GM12872 (cell line): ENCODE data around the gene MEGF6.

Experiments
- TF ChIP-seq, protein P1 (sequence below): IDR thresholded peaks from 3 replicates; pipeline ENCODE4 v1.5.1; 2011; ENCODE audit warnings: low read depth, mild to moderate bottlenecking, low read length, moderate library complexity; ENCODE audit not compliant: insufficient read depth

Gene MEGF6

DNA sequence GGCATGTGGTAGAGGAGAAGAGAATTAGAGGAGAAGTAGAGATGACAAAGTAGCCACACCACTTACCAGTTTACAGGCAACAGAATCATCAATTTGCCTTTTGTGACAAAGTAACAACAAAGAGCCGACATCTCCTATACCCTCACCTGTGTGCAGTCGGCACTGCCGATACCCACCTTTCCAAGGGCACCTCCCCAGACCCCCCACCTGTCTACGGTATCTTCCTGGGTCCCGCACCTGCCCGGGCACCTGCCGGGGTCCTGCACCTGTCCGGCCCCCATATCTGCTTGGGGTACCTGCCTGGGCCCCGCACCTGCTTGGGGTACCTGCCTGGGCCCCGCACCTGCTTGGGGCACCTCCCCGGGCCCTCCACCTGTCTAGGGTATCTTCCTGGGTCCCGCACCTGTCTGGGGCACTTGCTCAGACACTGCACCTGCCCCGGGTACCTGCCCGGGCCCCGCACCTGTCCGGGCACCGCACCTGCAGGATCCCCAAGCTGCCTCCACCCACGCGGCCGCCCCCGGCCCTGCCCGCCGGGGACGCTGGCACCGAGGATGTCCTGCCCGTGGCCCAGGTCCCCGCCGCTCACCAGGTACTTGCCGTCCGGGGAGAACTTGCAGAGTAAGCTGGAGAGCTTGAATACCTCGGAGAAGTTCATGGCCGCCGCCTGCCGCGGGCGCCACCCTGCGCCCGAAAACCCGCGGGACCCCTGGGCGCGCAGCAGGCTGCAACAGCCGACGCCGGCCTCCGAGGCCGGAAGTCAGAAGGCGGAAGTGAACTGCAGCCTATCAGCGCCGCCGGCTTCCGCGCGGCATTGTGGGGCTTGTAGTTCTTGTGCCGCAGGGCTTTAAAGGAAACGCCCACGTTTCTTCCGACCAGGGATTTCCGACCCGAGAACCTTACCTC is 38.3 kb upstream of the MEGF6 start, which contains the start of gene WRAP73:
TSS of gene WRAP73 (minus strand) at position 762 of the 906 bp plus-strand sequence. CDS start at position 658, 104 bp downstream.
- TF ChIP-seq, protein P1, sequence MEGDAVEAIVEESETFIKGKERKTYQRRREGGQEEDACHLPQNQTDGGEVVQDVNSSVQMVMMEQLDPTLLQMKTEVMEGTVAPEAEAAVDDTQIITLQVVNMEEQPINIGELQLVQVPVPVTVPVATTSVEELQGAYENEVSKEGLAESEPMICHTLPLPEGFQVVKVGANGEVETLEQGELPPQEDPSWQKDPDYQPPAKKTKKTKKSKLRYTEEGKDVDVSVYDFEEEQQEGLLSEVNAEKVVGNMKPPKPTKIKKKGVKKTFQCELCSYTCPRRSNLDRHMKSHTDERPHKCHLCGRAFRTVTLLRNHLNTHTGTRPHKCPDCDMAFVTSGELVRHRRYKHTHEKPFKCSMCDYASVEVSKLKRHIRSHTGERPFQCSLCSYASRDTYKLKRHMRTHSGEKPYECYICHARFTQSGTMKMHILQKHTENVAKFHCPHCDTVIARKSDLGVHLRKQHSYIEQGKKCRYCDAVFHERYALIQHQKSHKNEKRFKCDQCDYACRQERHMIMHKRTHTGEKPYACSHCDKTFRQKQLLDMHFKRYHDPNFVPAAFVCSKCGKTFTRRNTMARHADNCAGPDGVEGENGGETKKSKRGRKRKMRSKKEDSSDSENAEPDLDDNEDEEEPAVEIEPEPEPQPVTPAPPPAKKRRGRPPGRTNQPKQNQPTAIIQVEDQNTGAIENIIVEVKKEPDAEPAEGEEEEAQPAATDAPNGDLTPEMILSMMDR = peak; percentile 43

DNA sequence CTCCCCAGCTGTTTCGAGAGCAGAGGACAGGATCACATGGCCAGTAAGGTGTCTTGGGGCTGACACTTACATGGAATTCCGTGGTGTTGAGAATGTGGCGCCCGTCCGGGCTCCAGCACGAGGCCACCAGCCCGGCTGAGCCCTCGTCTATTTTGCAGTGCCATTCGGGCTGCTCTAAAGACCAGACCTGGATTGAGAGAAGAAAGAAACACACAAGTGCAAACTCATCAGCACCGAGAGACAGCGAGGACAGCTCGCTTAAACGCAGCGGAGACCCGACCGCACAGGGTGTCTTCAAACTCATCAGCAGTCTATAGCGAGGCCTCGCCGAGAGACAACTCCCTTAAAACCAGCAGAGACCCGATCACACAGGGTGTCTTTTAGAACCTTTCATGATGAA is 35.3 kb upstream of the MEGF6 start:
- TF ChIP-seq, protein P1 = no peak

DNA sequence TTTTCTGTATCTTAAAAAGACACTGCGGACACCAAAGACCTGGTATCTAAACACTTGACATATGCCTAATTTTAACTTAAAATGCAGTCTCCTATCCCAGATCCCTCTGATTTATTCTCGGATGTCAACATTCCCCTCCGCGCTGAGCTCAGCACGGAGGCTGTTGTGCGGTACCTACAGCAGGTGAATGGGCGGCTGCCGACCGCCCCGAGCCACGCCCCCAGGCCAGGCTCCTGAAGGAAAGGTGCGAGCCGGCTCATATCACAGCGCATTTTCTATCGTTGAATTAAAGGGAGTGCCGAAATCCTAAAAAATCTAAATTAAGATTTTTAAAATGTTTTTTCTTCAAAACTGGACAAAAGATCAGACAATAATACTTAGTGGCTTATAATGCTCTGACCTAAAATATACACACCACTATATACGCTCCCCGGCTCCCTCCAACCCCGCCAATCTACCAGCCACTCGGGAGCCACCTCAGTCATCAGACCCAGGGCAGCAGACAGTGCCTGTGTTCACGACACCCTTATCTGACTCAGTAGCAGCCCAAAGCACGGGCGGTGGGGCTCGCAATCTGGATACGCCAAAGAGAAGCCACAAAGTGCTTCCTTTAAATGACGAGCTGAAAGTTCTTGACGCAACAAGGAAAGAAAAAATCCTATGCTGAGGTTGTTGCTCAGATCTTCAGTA is 34.5 kb upstream of the MEGF6 start:
- TF ChIP-seq, protein P1 = no peak

DNA sequence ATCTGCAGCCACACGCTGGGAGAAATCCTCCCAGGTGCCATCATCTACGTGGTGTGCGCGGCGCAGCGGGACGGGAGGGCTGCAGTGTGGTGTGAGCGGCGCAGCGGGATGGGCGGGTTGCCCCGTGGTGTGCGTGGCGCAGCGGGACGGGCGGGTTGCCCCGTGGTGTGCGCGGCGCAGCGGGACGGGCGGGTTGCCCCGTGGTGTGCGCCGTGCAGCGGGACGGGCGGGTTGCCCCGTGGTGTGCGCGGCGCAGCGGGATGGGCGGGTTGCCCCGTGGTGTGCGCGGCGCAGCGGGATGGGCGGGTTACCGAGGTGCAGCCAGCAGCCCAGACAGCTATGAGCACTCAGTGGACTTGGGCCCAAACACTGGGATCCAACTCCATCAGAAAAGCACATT is 33.9 kb upstream of the MEGF6 start:
- TF ChIP-seq, protein P1 = no peak

DNA sequence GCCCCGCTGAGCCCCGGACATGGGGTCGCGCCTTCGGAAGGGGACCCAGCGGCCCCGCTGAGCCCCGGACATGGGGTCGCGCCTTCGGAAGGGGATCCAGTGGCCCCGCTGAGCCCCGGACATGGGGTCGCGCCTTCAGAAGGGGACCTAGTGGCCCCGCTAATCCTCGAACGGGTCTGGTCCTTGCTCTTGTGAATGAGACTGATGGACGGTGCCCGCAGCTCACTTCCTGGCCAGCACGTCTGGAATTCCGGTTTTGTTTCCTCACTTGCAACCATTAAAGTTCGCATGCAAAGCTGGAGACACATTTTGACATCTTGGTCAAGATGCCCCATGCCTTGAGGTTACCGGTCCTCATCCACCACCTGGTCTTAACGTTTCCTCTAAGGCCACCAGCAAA is 33.0 kb upstream of the MEGF6 start:
- TF ChIP-seq, protein P1 = no peak

DNA sequence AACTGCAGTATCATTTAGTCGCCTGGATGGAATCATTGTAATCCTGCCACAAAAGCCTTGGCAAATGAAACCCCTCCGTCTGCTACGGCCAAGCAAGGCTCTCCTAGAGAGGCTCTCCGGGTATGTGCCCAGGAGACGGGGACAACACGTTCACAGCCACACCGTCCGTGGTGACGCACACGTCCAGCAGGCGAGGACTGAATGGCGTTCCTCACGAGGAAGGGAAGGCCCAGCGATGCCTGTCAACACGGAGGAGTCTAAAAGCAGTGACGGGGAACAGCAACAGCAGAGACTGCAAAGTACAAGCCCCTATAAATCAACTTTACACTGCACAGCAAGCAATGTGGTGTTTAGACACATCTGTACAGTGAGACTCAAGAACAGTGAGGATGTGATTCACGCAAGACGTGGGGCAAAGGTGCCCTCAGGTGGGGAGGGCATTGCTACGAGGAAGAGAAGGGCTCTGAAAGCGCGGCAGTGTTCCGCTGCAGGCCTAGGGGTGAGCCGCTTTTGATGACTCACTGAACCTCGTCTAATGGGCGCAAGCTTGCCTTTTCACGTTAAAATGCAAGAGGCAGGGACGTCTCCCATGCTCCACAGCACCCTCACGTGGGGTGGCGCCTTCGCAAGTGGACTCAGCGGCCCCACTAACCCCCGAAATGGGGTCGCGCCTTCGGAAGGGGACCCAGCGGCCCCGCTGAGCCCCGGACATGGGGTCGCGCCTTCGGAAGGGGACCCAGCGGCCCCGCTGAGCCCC is 31.8 kb upstream of the MEGF6 start:
- TF ChIP-seq, protein P1 = no peak

DNA sequence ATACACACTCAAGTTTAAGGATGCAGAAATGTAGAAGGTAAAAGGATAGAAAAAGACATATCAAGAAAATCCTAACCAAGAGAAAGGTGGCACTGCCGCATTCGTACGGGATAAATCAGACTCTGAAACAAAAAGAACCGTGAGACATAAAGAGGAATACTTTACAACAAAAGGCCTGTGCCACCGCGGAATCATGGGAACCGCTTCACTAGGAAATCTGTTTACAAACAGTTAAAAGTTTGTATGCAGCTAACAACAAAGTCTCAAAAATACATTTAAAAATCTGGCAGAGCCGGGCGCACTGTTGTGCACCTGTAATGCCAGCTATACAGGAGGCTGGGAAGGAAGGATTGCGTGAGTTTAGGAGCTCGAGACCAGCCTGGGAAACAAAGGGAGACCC is 30.5 kb upstream of the MEGF6 start:
- TF ChIP-seq, protein P1 = no peak
